ENCODE data around the gene TEX261. TPM values are rescaled to one million over a fixed set of nuclear protein-coding genes. Genes with fewer than 3 reads are reported as not detected.

Gene TEX261
- total and polyA plus RNA-seq, 2 experiments from 2014 or later = 5.7 to 17.5 TPM

DNA sequence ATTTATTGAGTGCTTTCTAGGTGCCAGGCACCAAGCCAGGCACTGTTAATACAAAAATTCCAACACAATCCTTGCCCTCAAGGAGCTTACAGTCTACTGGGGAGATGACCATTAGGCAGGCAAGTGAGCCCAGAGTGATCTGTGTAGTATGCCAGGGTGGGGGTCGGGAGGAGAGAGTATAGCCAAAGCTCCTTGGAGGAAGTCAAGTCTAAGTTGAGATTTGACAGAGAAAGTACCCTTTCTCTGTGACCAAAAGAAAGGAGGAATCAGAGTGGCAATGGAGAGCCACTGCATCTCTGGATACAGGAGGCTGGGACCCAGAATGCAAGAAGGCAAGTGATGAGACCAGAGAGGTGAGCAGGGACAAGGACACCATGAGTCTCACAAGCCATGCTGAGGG is 8.7 kb downstream of the TEX261 start (continued):
- TF ChIP-seq, protein P1, sequence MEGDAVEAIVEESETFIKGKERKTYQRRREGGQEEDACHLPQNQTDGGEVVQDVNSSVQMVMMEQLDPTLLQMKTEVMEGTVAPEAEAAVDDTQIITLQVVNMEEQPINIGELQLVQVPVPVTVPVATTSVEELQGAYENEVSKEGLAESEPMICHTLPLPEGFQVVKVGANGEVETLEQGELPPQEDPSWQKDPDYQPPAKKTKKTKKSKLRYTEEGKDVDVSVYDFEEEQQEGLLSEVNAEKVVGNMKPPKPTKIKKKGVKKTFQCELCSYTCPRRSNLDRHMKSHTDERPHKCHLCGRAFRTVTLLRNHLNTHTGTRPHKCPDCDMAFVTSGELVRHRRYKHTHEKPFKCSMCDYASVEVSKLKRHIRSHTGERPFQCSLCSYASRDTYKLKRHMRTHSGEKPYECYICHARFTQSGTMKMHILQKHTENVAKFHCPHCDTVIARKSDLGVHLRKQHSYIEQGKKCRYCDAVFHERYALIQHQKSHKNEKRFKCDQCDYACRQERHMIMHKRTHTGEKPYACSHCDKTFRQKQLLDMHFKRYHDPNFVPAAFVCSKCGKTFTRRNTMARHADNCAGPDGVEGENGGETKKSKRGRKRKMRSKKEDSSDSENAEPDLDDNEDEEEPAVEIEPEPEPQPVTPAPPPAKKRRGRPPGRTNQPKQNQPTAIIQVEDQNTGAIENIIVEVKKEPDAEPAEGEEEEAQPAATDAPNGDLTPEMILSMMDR (conservative IDR thresholded peaks at IDR 0.05; ENCODE audit: low read depth in 2 of 2) = no peak
- TF ChIP-seq JUNB (IDR thresholded peaks at IDR 0.05; ENCODE audit: unreplicated experiment) = no peak
- TF ChIP-seq REST (IDR thresholded peaks at IDR 0.05; ENCODE audit: unreplicated experiment) = no peak
- TF ChIP-seq ZNF331 (CRISPR knock-in tag; IDR thresholded peaks at IDR 0.05; ENCODE audit: low read depth) = no peak
- TF ChIP-seq, protein P2, sequence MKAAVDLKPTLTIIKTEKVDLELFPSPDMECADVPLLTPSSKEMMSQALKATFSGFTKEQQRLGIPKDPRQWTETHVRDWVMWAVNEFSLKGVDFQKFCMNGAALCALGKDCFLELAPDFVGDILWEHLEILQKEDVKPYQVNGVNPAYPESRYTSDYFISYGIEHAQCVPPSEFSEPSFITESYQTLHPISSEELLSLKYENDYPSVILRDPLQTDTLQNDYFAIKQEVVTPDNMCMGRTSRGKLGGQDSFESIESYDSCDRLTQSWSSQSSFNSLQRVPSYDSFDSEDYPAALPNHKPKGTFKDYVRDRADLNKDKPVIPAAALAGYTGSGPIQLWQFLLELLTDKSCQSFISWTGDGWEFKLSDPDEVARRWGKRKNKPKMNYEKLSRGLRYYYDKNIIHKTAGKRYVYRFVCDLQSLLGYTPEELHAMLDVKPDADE (IDR thresholded peaks at IDR 0.05) = no peak
- TF ChIP-seq STAT1 (IDR thresholded peaks at IDR 0.05; ENCODE audit: unreplicated experiment) = no peak
- no peak for TF ChIP-seq POLR2AphosphoS5 (IDR thresholded peaks at IDR 0.05; ENCODE audit: low read depth)
- TF ChIP-seq ZNF114 (CRISPR knock-in tag; IDR thresholded peaks at IDR 0.05) = no peak

- Histone ChIP-seq H3K27ac (ENCODE audit: low read depth) (no peak overlapping the region), H2AFZ (no peak overlapping the region), H4K20me1 (replicated peaks; ENCODE audit: insufficient read depth) (peaks cover 13% of the 10 kb centered on the region), H3K4me2 (no peak overlapping the region), H3F3A (replicated peaks; ENCODE audit: low read depth) (no peaks in the 10 kb centered on the region), H3K27me3 (ENCODE audit: insufficient read depth) (peaks cover under 1% of the 10 kb centered on the region; the same call in 1 of the 2 replicates), H3K9me2 (ENCODE audit: insufficient read depth) (no peaks in the 10 kb centered on the region), H3K36me3 (ENCODE audit: insufficient read depth) (no peaks in the 10 kb centered on the region), H3K79me2 (replicated peaks; ENCODE audit: insufficient read depth) (no peaks in the 10 kb centered on the region), H3K4me3 (no peak overlapping the region), H3K4me1 (ENCODE audit: insufficient read depth) (no peaks in the 10 kb centered on the region)
- Mint-ChIP-seq H3K27ac (no peak overlapping the region), H3K4me3 (no peak overlapping the region), H3K36me3 (ENCODE audit: low read depth) (peaks cover 22% of the 10 kb centered on the region), H3K4me1 (peaks cover 5% of the 10 kb centered on the region), H3K9me3 (no peaks in the 10 kb centered on the region; the same call in 2 of the 3 replicates), H3K27me3 (ENCODE audit: insufficient read depth, low read depth, poor library complexity) (peaks cover 12% of the 10 kb centered on the region)
- DNase-seq (ENCODE audit: low spot score) (no peak), ATAC-seq (no peak)
- TF ChIP-seq STAT1 (IDR thresholded peaks at IDR 0.05; ENCODE audit: unreplicated experiment) (no peak), POLR2AphosphoS5 (IDR thresholded peaks at IDR 0.05; ENCODE audit: low read depth) (no peak)
- TF ChIP-seq, protein P2 (IDR thresholded peaks at IDR 0.05) = no peak
These were observed 9.4 kb downstream of the TEX261 start for GRCh38 chr2:70985283-70985688.

Data from GM23338 (cell line).